Nephron (organoid): ENCODE results near the gene ZNF311.
A peak's percentile ranks its signal among the peaks of the same experiment; 100 is the strongest.

Experiments
- H3K27ac Mint-ChIP-seq, 3 experiments: 2 replicates each; pipeline ENCODE4 v1.8.0; 2020; ENCODE audit warnings: mixed read lengths in 3 of 3, mild to moderate bottlenecking in 2 of 3, moderate library complexity in 1 of 3
- H3K27me3 Mint-ChIP-seq: 2 replicates; pipeline ENCODE4 v1.8.0; 2021; ENCODE audit warnings: low read depth, mild to moderate bottlenecking, moderate library complexity, mixed read lengths
- H3K36me3 Mint-ChIP-seq: 2 replicates; pipeline ENCODE4 v1.8.0; 2020; ENCODE audit warnings: low read depth, mixed read lengths
- H3K4me1 Mint-ChIP-seq: 2 replicates; pipeline ENCODE4 v1.8.0; 2020; ENCODE audit warnings: mixed read lengths
- H3K4me3 Mint-ChIP-seq, 3 experiments: 2 replicates each; pipeline ENCODE4 v1.8.0; 2020; ENCODE audit warnings: mild to moderate bottlenecking in 3 of 3, mixed read lengths in 3 of 3, moderate library complexity in 2 of 3
- H3K9me3 Mint-ChIP-seq: 2 replicates; pipeline ENCODE4 v1.8.0; 2020; ENCODE audit warnings: mixed read lengths
- CTCF ChIP-seq, 3 experiments: fragments of 200-600 bp; sonication (generic); IDR thresholded peaks; one replicate each; pipeline ENCODE4 v1.5.0; 2021; ENCODE audit warnings: antibody characterized with exemption in 3 of 3; ENCODE audit not compliant: unreplicated experiment in 3 of 3

ZNF311 gene

GRCh38 chr6:28981833-28982475 lies 23.2 kb downstream of the ZNF311 start:
- Mint-ChIP-seq H3K9me3 (peaks cover 6% of the 10 kb centered on the region), H3K27ac (peak overlapping the region; percentile 77 to 91 (median 86)), H3K27me3 (peaks cover 31% of the 10 kb centered on the region), H3K36me3 (peaks cover 5% of the 10 kb centered on the region), H3K4me1 (peaks cover 25% of the 10 kb centered on the region), H3K4me3 (peak overlapping the region; percentile 84 to 94 (median 90))
- TF ChIP-seq CTCF (IDR thresholded peaks at IDR 0.05; ENCODE audit: unreplicated experiment in 3 of 3), result no peak

- Mint-ChIP-seq H3K4me1 (peaks cover 25% of the 10 kb centered on the region), H3K36me3 (peaks cover under 1% of the 10 kb centered on the region), H3K4me3 (peak overlapping the region; percentile 84 to 94 (median 90)), H3K27ac (peak overlapping the region; percentile 77 to 91 (median 86)), H3K27me3 (peaks cover 28% of the 10 kb centered on the region), H3K9me3 (peaks cover 2% of the 10 kb centered on the region)
- TF ChIP-seq CTCF (IDR thresholded peaks at IDR 0.05; ENCODE audit: unreplicated experiment in 3 of 3), result peak in 2 of 3 experiments; percentile 37 to 41
Observed at GRCh38 chr6:28981431-28981832, 23.7 kb downstream of the ZNF311 start.

GRCh38 chr6:28980852-28981430 lies 24.2 kb downstream of the ZNF311 start:
- Mint-ChIP-seq H3K9me3 (peaks cover 2% of the 10 kb centered on the region), H3K4me3 (peak overlapping the region; percentile 84 to 94 (median 90)), H3K27ac (peak overlapping the region; percentile 77 to 91 (median 86)), H3K4me1 (peaks cover 23% of the 10 kb centered on the region), H3K36me3 (no peaks in the 10 kb centered on the region), H3K27me3 (peaks cover 27% of the 10 kb centered on the region)
- peak; percentile 63 to 65 (median 64) for TF ChIP-seq CTCF (IDR thresholded peaks at IDR 0.05; ENCODE audit: unreplicated experiment in 3 of 3)

GRCh38 chr6:28980137-28980851 lies 24.8 kb downstream of the ZNF311 start:
- Mint-ChIP-seq H3K27me3 (peaks cover 23% of the 10 kb centered on the region), H3K27ac (peak overlapping the region; percentile 40 to 91 (median 77)), H3K36me3 (no peaks in the 10 kb centered on the region), H3K9me3 (no peaks in the 10 kb centered on the region), H3K4me3 (peak overlapping the region; percentile 84 to 94 (median 90)), H3K4me1 (peaks cover 16% of the 10 kb centered on the region)
- no peak for TF ChIP-seq CTCF (IDR thresholded peaks at IDR 0.05; ENCODE audit: unreplicated experiment in 3 of 3)

- H3K36me3 Mint-ChIP-seq, result no peaks in the 10 kb centered on the region
- peaks cover 23% of the 10 kb centered on the region for H3K27me3 Mint-ChIP-seq
- H3K27ac Mint-ChIP-seq, result no peak overlapping the region
- H3K9me3 Mint-ChIP-seq, result no peaks in the 10 kb centered on the region
- peaks cover 14% of the 10 kb centered on the region for H3K4me1 Mint-ChIP-seq
- no peak for TF ChIP-seq CTCF (IDR thresholded peaks at IDR 0.05; ENCODE audit: unreplicated experiment in 3 of 3)
- H3K4me3 Mint-ChIP-seq, result peak overlapping the region; percentile 66 to 94 (median 84)
Observed at GRCh38 chr6:28979679-28980078, 25.4 kb downstream of the ZNF311 start.
